Smooth muscle cell (in vitro differentiated cells): ENCODE results near the gene ABCE1. TPM values are rescaled to one million over a fixed set of nuclear protein-coding genes. Genes with fewer than 3 reads are reported as not detected.

Source experiments
- DNase-seq: peaks from one replicate; lab custom pipeline; 2025; ENCODE audit not compliant: unreplicated experiment; lab: John Stamatoyannopoulos, UW
- H2AFZ ChIP-seq: fragments of 200-600 bp; sonication (generic); 2 replicates; pipeline ENCODE4 v1.6.0; 2016; ENCODE audit warnings: antibody characterized with exemption, low read depth, mild to moderate bottlenecking
- H3F3A ChIP-seq: fragments of 200-600 bp; sonication (generic); 2 replicates; pipeline ENCODE4 v1.6.0; 2017; ENCODE audit warnings: antibody characterized with exemption, low read depth
- H3K27ac ChIP-seq: fragments of 200-600 bp; sonication (generic); 2 replicates; pipeline ENCODE4 v1.5.1; 2016; ENCODE audit warnings: low read depth, mild to moderate bottlenecking
- H3K27me3 ChIP-seq: fragments of 200-600 bp; sonication (generic); 2 replicates; pipeline ENCODE4 v1.6.1; 2016; ENCODE audit warnings: low read depth, mild to moderate bottlenecking
- H3K36me3 ChIP-seq: fragments of 200-600 bp; sonication (generic); 2 replicates; pipeline ENCODE4 v1.5.1; 2016; ENCODE audit warnings: low read depth
- H3K4me1 ChIP-seq: fragments of 200-600 bp; sonication (generic); 2 replicates; pipeline ENCODE4 v1.5.1; 2016; ENCODE audit warnings: low read depth
- H3K4me2 ChIP-seq: fragments of 200-600 bp; sonication (generic); 2 replicates; pipeline ENCODE4 v1.6.0; 2016; ENCODE audit warnings: mild to moderate bottlenecking
- H3K4me3 ChIP-seq: fragments of 200-600 bp; sonication (generic); 2 replicates; pipeline ENCODE4 v1.5.1; 2016; ENCODE audit warnings: mild to moderate bottlenecking
- H3K79me2 ChIP-seq: fragments of 200-600 bp; sonication (generic); 2 replicates; pipeline ENCODE4 v1.6.0; 2016; ENCODE audit warnings: low read depth, mild to moderate bottlenecking
- H3K9ac ChIP-seq: fragments of 200-600 bp; sonication (generic); 2 replicates; pipeline ENCODE4 v1.6.0; 2016; ENCODE audit warnings: low read depth
- H3K9me3 ChIP-seq: fragments of 200-600 bp; sonication (generic); replicated peaks from 2 replicates; pipeline ENCODE4 v1.5.1; 2016; ENCODE audit warnings: low read depth
- H4K20me1 ChIP-seq: fragments of 200-600 bp; sonication (generic); 2 replicates; pipeline ENCODE4 v1.6.0; 2016; ENCODE audit warnings: low read depth
- WGBS: methylation state at CpG from one replicate; pipeline ENCODE4 v1.1.7; 2016; ENCODE audit warnings: low lambda C conversion rate; 5-methylcytosine and 5-hydroxymethylcytosine counted together
- polyA plus RNA-seq: library from polyadenylated mRNA; unstranded; fragments of >200 nt; fragmentation: Nextera tagmentation; extraction: Ambion mirVana; gene quantifications from 2 replicates; pipeline ENCODE4 v1.2.1, GENCODE V29; 2016
- total RNA-seq: library from RNA; depleted of rRNA; stranded (reverse); fragments of >200 nt; gene quantifications from 2 replicates; pipeline ENCODE4 v1.2.3, GENCODE V29; 2014
- TF ChIP-seq, protein P1 (sequence below): fragments of 200-600 bp; sonication (generic); IDR thresholded peaks from 2 replicates; pipeline ENCODE4 v1.5.1; 2017; ENCODE audit warnings: borderline replicate concordance, mild to moderate bottlenecking, antibody characterized with exemption; ENCODE audit not compliant: insufficient read depth, poor library complexity, severe bottlenecking

Gene ABCE1
- total and polyA plus RNA-seq, 2 experiments from 2014 or later: 29.6 to 91.8 TPM

DNA sequence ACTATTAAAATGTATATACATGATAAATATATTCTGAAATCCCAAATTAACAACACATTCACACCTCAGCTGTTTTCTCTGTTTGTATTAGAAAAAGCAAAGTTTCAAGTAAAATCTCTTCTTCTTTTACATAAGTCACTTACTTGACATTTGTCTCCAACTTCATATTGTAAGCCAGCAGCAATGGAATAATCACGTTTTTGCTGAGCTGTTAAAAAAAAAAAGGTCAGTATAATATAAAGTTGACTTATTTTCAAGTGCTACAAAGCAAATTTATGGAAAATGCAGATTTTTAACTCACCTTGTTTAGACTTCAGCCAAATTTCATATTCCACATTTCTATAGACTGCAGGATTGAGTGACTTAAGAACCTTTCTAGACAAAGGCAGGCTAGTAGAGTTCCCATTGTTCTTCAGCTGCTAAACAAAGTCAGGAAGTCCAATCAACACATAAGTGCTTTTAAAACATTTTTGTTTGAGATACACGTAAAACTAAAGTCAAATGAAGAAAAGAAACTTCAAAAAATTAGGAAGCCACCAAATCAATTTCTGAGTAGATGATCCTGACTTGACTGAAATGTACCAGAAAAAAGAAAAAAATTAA lies 57.3 kb downstream of the ABCE1 start:
- Histone ChIP-seq H3K36me3 (peaks cover 1% of the 10 kb centered on the region), H3F3A (no peaks in the 10 kb centered on the region), H4K20me1 (peaks cover 11% of the 10 kb centered on the region), H3K9ac (no peak overlapping the region), H3K27ac (no peak overlapping the region), H3K27me3 (no peaks in the 10 kb centered on the region), H3K9me3 (no peaks in the 10 kb centered on the region), H3K4me2 (no peak overlapping the region), H3K79me2 (peaks cover 7% of the 10 kb centered on the region), H3K4me1 (no peaks in the 10 kb centered on the region), H2AFZ (no peak overlapping the region), H3K4me3 (no peak overlapping the region)
- 82% methylated on average over 2 of the region's 2 CpGs for WGBS
- TF ChIP-seq, protein P1, sequence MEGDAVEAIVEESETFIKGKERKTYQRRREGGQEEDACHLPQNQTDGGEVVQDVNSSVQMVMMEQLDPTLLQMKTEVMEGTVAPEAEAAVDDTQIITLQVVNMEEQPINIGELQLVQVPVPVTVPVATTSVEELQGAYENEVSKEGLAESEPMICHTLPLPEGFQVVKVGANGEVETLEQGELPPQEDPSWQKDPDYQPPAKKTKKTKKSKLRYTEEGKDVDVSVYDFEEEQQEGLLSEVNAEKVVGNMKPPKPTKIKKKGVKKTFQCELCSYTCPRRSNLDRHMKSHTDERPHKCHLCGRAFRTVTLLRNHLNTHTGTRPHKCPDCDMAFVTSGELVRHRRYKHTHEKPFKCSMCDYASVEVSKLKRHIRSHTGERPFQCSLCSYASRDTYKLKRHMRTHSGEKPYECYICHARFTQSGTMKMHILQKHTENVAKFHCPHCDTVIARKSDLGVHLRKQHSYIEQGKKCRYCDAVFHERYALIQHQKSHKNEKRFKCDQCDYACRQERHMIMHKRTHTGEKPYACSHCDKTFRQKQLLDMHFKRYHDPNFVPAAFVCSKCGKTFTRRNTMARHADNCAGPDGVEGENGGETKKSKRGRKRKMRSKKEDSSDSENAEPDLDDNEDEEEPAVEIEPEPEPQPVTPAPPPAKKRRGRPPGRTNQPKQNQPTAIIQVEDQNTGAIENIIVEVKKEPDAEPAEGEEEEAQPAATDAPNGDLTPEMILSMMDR: no peak
- DNase-seq: no peak

DNA sequence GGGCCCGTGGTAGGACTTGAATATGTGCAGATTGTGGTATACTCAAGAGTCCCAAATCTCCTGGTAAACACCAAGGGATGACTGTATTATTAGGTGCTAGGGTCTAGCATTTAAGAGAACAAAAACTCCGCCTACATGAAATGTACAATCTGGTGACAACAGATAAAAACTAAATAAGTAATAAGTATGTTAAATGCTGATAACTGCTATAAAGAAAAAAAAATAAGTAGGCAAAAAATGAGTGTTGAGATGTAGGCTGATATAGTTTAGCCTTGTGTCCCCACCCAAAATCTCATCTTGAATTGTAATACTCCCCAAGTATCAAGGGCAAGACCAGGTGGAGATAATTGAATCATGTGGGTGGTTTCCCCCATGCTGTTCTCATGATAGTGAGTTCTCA lies 58.9 kb downstream of the ABCE1 start:
- Histone ChIP-seq H3K4me2 (no peak overlapping the region), H2AFZ (no peak overlapping the region), H4K20me1 (peaks cover 11% of the 10 kb centered on the region), H3K9ac (no peak overlapping the region), H3K4me3 (no peak overlapping the region), H3K9me3 (no peaks in the 10 kb centered on the region), H3K27ac (no peak overlapping the region), H3K4me1 (no peaks in the 10 kb centered on the region), H3K27me3 (no peaks in the 10 kb centered on the region), H3F3A (no peaks in the 10 kb centered on the region), H3K36me3 (no peaks in the 10 kb centered on the region), H3K79me2 (peaks cover 7% of the 10 kb centered on the region)
- TF ChIP-seq, protein P1: no peak
- WGBS: 98% methylated on average over 2 of the region's 2 CpGs
- no peak for DNase-seq

DNA sequence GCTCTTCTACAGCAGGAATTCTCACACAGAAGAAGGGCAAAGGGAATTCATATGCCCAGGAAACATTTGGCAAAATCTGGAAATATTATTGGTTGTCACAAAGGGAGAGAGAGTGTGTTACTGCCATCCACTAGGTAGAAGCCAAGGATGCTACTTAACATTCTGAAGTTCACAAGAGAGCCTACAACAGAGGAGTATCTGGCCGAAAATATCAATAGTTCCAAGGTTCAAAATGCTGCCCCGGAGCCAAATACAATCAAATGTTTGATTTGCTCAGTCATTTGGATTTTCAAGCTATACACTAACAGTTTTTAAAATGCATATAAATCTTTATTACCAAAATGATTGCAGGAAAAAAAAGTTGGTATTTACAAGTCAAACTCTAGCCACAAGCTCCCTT lies 63.4 kb downstream of the ABCE1 start:
- no peaks in the 10 kb centered on the region for H3K9me3 ChIP-seq
- no peak overlapping the region for H3K9ac ChIP-seq
- no peaks in the 10 kb centered on the region for H3K27me3 ChIP-seq
- H3K4me3 ChIP-seq: no peak overlapping the region
- no peak overlapping the region for H2AFZ ChIP-seq
- H3K79me2 ChIP-seq: peaks cover 7% of the 10 kb centered on the region
- H3F3A ChIP-seq: no peaks in the 10 kb centered on the region
- no peak overlapping the region for H3K27ac ChIP-seq
- no peak overlapping the region for H3K4me2 ChIP-seq
- 47% methylated on average over 2 of the region's 2 CpGs for WGBS
- no peak for DNase-seq
- peaks cover 5% of the 10 kb centered on the region for H4K20me1 ChIP-seq
- no peaks in the 10 kb centered on the region for H3K4me1 ChIP-seq
- H3K36me3 ChIP-seq: no peaks in the 10 kb centered on the region
- TF ChIP-seq, protein P1: no peak

DNA sequence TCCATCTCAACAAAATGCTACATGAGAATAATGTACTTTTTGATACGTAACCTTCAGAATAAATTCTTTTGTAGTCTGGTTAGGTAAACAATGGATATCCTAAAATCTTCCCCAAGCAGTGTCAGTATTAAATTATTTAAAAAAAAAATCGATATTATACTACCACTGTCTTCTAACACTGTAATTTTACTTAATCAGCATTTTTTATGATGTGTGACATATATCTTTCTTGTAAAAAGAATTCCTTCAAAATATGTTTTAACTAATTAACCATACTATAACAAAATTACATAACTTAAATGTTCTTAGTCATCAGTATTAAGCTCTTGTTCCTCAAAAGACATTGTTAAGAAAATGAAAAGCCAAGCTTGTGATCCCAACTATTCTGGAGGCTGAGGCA lies 69.8 kb downstream of the ABCE1 start:
- H3K4me2 ChIP-seq: no peak overlapping the region
- DNase-seq: no peak
- no peaks in the 10 kb centered on the region for H3K9me3 ChIP-seq
- peaks cover 14% of the 10 kb centered on the region for H4K20me1 ChIP-seq
- no peak overlapping the region for H3K9ac ChIP-seq
- no peak overlapping the region for H2AFZ ChIP-seq
- H3K36me3 ChIP-seq: no peaks in the 10 kb centered on the region
- no peak overlapping the region for H3K4me3 ChIP-seq
- peaks cover 16% of the 10 kb centered on the region for H3K79me2 ChIP-seq
- H3K4me1 ChIP-seq: no peaks in the 10 kb centered on the region
- H3F3A ChIP-seq: no peaks in the 10 kb centered on the region
- WGBS: 98% methylated on average over 2 of the region's 2 CpGs
- H3K27me3 ChIP-seq: no peaks in the 10 kb centered on the region
- TF ChIP-seq, protein P1: no peak
- H3K27ac ChIP-seq: no peak overlapping the region
